ENCODE measurements around the gene DOK3.

DNA sequence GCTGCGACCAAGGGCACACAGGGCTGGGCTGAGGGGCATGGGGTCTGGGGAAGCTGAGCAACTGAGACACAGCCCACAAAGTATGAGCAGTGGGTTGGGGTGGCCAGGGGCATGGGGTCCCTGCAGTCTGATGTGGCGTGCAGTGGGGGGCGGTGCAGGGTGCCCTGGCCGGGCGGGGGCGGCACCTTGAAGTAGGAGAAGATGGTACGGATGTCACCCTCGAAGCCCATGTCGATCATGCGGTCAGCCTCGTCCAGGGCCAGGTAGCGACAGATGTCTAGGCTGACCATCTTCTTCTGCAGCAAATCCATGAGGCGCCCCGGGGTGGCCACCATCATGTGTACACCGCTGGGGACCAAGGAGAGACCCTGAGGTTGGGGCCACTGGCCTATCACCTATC, 3.9 kb upstream of the DOK3 start:
- TF ChIP-seq POLR2AphosphoS5 (IDR thresholded peaks at IDR 0.05; ENCODE audit: insufficient read depth, low read depth, low read length): no peak
- TF ChIP-seq, protein P1, sequence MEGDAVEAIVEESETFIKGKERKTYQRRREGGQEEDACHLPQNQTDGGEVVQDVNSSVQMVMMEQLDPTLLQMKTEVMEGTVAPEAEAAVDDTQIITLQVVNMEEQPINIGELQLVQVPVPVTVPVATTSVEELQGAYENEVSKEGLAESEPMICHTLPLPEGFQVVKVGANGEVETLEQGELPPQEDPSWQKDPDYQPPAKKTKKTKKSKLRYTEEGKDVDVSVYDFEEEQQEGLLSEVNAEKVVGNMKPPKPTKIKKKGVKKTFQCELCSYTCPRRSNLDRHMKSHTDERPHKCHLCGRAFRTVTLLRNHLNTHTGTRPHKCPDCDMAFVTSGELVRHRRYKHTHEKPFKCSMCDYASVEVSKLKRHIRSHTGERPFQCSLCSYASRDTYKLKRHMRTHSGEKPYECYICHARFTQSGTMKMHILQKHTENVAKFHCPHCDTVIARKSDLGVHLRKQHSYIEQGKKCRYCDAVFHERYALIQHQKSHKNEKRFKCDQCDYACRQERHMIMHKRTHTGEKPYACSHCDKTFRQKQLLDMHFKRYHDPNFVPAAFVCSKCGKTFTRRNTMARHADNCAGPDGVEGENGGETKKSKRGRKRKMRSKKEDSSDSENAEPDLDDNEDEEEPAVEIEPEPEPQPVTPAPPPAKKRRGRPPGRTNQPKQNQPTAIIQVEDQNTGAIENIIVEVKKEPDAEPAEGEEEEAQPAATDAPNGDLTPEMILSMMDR (IDR thresholded peaks at IDR 0.05; ENCODE audit: extremely low read depth in 1 of 2, insufficient read depth in 1 of 2, low read depth in 1 of 2, low read length in 2 of 2): no peak
- no peak for TF ChIP-seq POLR2A (IDR thresholded peaks at IDR 0.05; ENCODE audit: low read depth, low read length)
- TF ChIP-seq, protein P2, sequence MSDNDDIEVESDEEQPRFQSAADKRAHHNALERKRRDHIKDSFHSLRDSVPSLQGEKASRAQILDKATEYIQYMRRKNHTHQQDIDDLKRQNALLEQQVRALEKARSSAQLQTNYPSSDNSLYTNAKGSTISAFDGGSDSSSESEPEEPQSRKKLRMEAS (IDR thresholded peaks at IDR 0.05; ENCODE audit: insufficient read depth, insufficient read length): no peak
- no peak for TF ChIP-seq MYC (IDR thresholded peaks at IDR 0.05; ENCODE audit: low read depth, low read length)
- TF ChIP-seq GATA2 (IDR thresholded peaks at IDR 0.05; ENCODE audit: insufficient read depth, insufficient read length, low read depth, low read length): no peak
- no peak for TF ChIP-seq EZH2 (IDR thresholded peaks at IDR 0.05; ENCODE audit: borderline replicate concordance, low read depth, low read length, severe bottlenecking)
- no peak for TF ChIP-seq FOS (IDR thresholded peaks at IDR 0.05; ENCODE audit: borderline replicate concordance, insufficient read depth, low read length)
- no peak for TF ChIP-seq JUN (IDR thresholded peaks at IDR 0.05; ENCODE audit: borderline replicate concordance, insufficient read depth, insufficient read length, low read depth)
